K562 (cell line): ENCODE measurements around the gene C2orf69. TPM values are rescaled to one million over a fixed set of nuclear protein-coding genes. Genes with fewer than 3 reads are reported as not detected.
A peak's percentile ranks its signal among the peaks of the same experiment; 100 is the strongest.

Source experiments
- ARNT ChIP-seq, 2 experiments: fragments of 450-650 bp; IDR thresholded peaks; 2 replicates each; pipeline ENCODE4 v1.6.1; 2016; ENCODE audit warnings: mild to moderate bottlenecking in 1 of 2
- BCLAF1 ChIP-seq, 2 experiments: fragments of 450-650 bp in 1 of 2; IDR thresholded peaks; 2 replicates each; pipeline ENCODE4 v1.6.1; 2011 to 2017; ENCODE audit warnings: low read depth in 2 of 2, antibody characterized with exemption in 1 of 2, borderline replicate concordance in 1 of 2, low read length in 1 of 2, mild to moderate bottlenecking in 1 of 2, mixed read lengths in 1 of 2; ENCODE audit not compliant: control insufficient read depth in 1 of 2
- CHD2 ChIP-seq: IDR thresholded peaks from 2 replicates; pipeline ENCODE4 v1.6.1; 2011; ENCODE audit warnings: low read depth, low read length
- DLX4 ChIP-seq: fragments of 250-450 bp; sonication (Bioruptor Pico); IDR thresholded peaks from 2 replicates; pipeline ENCODE4 v1.6.1; 2021; ENCODE audit warnings: mild to moderate bottlenecking
- HCFC1 ChIP-seq: IDR thresholded peaks from 2 replicates; pipeline ENCODE4 v1.6.1; 2012; ENCODE audit warnings: low read depth, low read length, improper control_type of control experiment
- HDAC3 ChIP-seq: fragments of 450-650 bp; IDR thresholded peaks from 2 replicates; pipeline ENCODE4 v1.6.1; 2018; ENCODE audit warnings: borderline replicate concordance, mild to moderate bottlenecking, moderate library complexity; ENCODE audit not compliant: partially characterized antibody
- HMG20A ChIP-seq: fragments of 450-650 bp; formaldehyde crosslinking; conservative IDR thresholded peaks from 2 replicates; pipeline ENCODE4 v1.4.0; 2020; ENCODE audit warnings: mild to moderate bottlenecking, mixed read lengths
- HNRNPUL1 ChIP-seq: fragments of 200-400 bp; formaldehyde crosslinking; IDR thresholded peaks from 2 replicates; pipeline ENCODE4 v1.6.1; 2017; ENCODE audit warnings: low read length
- MTF1 ChIP-seq: fragments of 250-450 bp; sonication (Bioruptor Pico); IDR thresholded peaks from 2 replicates; pipeline ENCODE4 v1.9.0; 2021; ENCODE audit warnings: moderate library complexity, mild to moderate bottlenecking, inconsistent platforms, borderline replicate concordance
- MYC ChIP-seq, 2 experiments: fragments of 250-450 bp in 1 of 2; sonication (Bioruptor Pico) in 1 of 2; IDR thresholded peaks; 2 replicates each; pipeline versions ENCODE4 v1.5.1 to v1.6.1; 2012 to 2021; ENCODE audit warnings: low read depth in 2 of 2, borderline replicate concordance in 1 of 2, improper control_type of control experiment in 1 of 2, low read length in 1 of 2, mild to moderate bottlenecking in 1 of 2, moderate library complexity in 1 of 2
- NCOA2 ChIP-seq, 2 experiments: fragments of 450-650 bp; IDR thresholded peaks; 2 replicates each; pipeline ENCODE4 v1.6.1; 2018; ENCODE audit warnings: mild to moderate bottlenecking in 2 of 2, moderate library complexity in 1 of 2; ENCODE audit not compliant: partially characterized antibody in 2 of 2
- NELFE ChIP-seq: IDR thresholded peaks from 2 replicates; pipeline ENCODE4 v1.6.1; 2011; ENCODE audit warnings: mild to moderate bottlenecking; ENCODE audit not compliant: insufficient read depth, insufficient read length
- PHB2 ChIP-seq: fragments of 450-650 bp; IDR thresholded peaks from 2 replicates; pipeline ENCODE4 v1.6.1; 2017; ENCODE audit warnings: low read depth
- PURB ChIP-seq: sonication (generic); formaldehyde crosslinking; IDR thresholded peaks from 2 replicates; pipeline ENCODE4 v1.9.0; 2021; ENCODE audit warnings: low read depth, mild to moderate bottlenecking, missing genetic modification reagents
- RBM22 ChIP-seq: fragments of 200-400 bp; formaldehyde crosslinking; IDR thresholded peaks from 2 replicates; pipeline ENCODE4 v1.6.1; 2018; ENCODE audit warnings: low read length, low read depth; ENCODE audit not compliant: poor library complexity, severe bottlenecking
- ZBTB7A ChIP-seq: IDR thresholded peaks from 2 replicates; pipeline ENCODE4 v1.6.1; 2011; ENCODE audit warnings: low read depth, mild to moderate bottlenecking, low read length, moderate library complexity, borderline replicate concordance; ENCODE audit not compliant: control insufficient read depth
- ZNF444 ChIP-seq: fragments of 250-450 bp; sonication (Bioruptor Pico); IDR thresholded peaks from 2 replicates; pipeline ENCODE4 v1.4.0; 2020; ENCODE audit warnings: mild to moderate bottlenecking, moderate library complexity
- ZNF583 ChIP-seq: fragments of 250-450 bp; sonication (Bioruptor Pico); IDR thresholded peaks from 2 replicates; pipeline ENCODE4 v1.4.0; 2020
- ZNF696 ChIP-seq: fragments of 250-450 bp; sonication (Bioruptor Pico); conservative IDR thresholded peaks from 2 replicates; pipeline ENCODE4 v1.4.0; 2020; ENCODE audit warnings: mild to moderate bottlenecking, moderate library complexity
- ZNF76 ChIP-seq: fragments of 250-450 bp; sonication (Bioruptor Pico); IDR thresholded peaks from 2 replicates; pipeline ENCODE4 v1.4.0; 2020; ENCODE audit warnings: mild to moderate bottlenecking, moderate library complexity, borderline replicate concordance
- polyA plus RNA-seq, 8 experiments: library from polyadenylated mRNA; depleted of rRNA in 4 of 8; stranded (reverse) in 5 of 8; unstranded in 3 of 8; fragments of >200 nt; fragmentation: Nextera tagmentation in 2 of 8; fragmentation: Illumina TruSeq in 1 of 8; extraction: Ambion mirVana in 2 of 8; extraction: Trizol in 1 of 8; gene quantifications; 2 replicates each; pipeline versions ENCODE4 v1.2.1 to v1.2.3, GENCODE V29; 2011 to 2014; ENCODE audit warnings: inconsistent platforms in 1 of 8, missing spikeins in 1 of 8
- total RNA-seq, 7 experiments: library from RNA; depleted of rRNA in 6 of 7; stranded (reverse); fragments of >200 nt in 6 of 7; fragmentation: Illumina TruSeq in 2 of 7; extraction: Trizol in 2 of 7; gene quantifications; 2 replicates each; pipeline versions ENCODE4 v1.2.1 to v1.2.3, GENCODE V29; 2011 to 2021; ENCODE audit warnings: low replicate concordance in 1 of 7
- TF ChIP-seq, protein P1 (sequence below): sonication (generic); formaldehyde crosslinking; IDR thresholded peaks from 2 replicates; pipeline ENCODE4 v1.8.0; 2022; ENCODE audit warnings: mild to moderate bottlenecking, missing genetic modification reagents
- TF ChIP-seq, protein P2 (sequence below), 2 experiments: fragments of 450-650 bp; IDR thresholded peaks; 2 replicates each; pipeline ENCODE4 v1.6.1; 2016

C2orf69 gene
- total and polyA plus RNA-seq, 9 of the 15 experiments (the other 6 are each of a cell fraction or from before 2014, with no cell fraction given): 3.4 to 9.8 (median 5.7) TPM

GRCh38 chr2:199955339-199956061 lies 44.4 kb downstream of the C2orf69 start, which contains the start of the genes MAIP1 and TYW5 (continued):
- TF ChIP-seq MYC (IDR thresholded peaks at IDR 0.05; ENCODE audit: low read depth, low read length) (0 out of 2 replicates have a peak, but pooled peaks have one; percentile 42), MYC (CRISPR knock-in tag; IDR thresholded peaks at IDR 0.05; ENCODE audit: borderline replicate concordance, low read depth) (peak; percentile 87; the same call in 1 of the 2 replicates), CHD2 (no peak), NCOA2 (IDR thresholded peaks at IDR 0.05; ENCODE audit: partially characterized antibody in 2 of 2) (no peak), ARNT (IDR thresholded peaks at IDR 0.05) (peak in 1 of 2 experiments; percentile 69; a peak in 1 of 4 replicates), HCFC1 (peak; percentile 62), HDAC3 (no peak), RBM22 (peak; percentile 60), PURB (no peak), NELFE (no peak), ZNF76 (CRISPR knock-in tag) (0 out of 2 replicates have a peak, but pooled peaks have one; percentile 58), ZNF696 (no peak), MTF1 (CRISPR knock-in tag) (no peak), ZBTB7A (no peak), BCLAF1 (IDR thresholded peaks at IDR 0.05; ENCODE audit: borderline replicate concordance in 1 of 2, control insufficient read depth in 1 of 2, low read depth in 2 of 2, low read length in 1 of 2) (0 out of 4 replicates have a peak, but pooled peaks of 1 of the 2 experiments have one; percentile 40), ZNF583 (CRISPR knock-in tag) (no peak), DLX4 (CRISPR knock-in tag) (no peak), ZNF444 (no peak), PHB2 (no peak), HNRNPUL1 (no peak), HMG20A (CRISPR knock-in tag) (no peak)
- TF ChIP-seq, protein P1, sequence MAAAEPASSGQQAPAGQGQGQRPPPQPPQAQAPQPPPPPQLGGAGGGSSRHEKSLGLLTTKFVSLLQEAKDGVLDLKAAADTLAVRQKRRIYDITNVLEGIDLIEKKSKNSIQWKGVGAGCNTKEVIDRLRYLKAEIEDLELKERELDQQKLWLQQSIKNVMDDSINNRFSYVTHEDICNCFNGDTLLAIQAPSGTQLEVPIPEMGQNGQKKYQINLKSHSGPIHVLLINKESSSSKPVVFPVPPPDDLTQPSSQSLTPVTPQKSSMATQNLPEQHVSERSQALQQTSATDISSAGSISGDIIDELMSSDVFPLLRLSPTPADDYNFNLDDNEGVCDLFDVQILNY (CRISPR knock-in tag): no peak
- TF ChIP-seq, protein P2, sequence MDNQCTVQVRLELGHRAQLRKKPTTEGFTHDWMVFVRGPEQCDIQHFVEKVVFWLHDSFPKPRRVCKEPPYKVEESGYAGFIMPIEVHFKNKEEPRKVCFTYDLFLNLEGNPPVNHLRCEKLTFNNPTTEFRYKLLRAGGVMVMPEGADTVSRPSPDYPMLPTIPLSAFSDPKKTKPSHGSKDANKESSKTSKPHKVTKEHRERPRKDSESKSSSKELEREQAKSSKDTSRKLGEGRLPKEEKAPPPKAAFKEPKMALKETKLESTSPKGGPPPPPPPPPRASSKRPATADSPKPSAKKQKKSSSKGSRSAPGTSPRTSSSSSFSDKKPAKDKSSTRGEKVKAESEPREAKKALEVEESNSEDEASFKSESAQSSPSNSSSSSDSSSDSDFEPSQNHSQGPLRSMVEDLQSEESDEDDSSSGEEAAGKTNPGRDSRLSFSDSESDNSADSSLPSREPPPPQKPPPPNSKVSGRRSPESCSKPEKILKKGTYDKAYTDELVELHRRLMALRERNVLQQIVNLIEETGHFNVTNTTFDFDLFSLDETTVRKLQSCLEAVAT (IDR thresholded peaks at IDR 0.05): no peak
